22Rv1 (cell line): Measurements from ENCODE around the gene ABHD4.
"Not testable (repeated sequence)": the region's sequence is repeated elsewhere in the genome, so short reads cannot be mapped to it uniquely, and the experiment has no call there.

Experiments used
- H3K27ac ChIP-seq: fragments of 450-650 bp; 2 replicates; pipeline ENCODE4 v1.5.1; 2017
- ZFX ChIP-seq: fragments of 450-650 bp; IDR thresholded peaks from 2 replicates; pipeline ENCODE4 v1.6.1; 2017; ENCODE audit warnings: antibody characterized with exemption, borderline replicate concordance
- TF ChIP-seq, protein P1 (sequence below): fragments of 450-650 bp; IDR thresholded peaks from 2 replicates; pipeline ENCODE4 v1.5.1; 2017; ENCODE audit warnings: mild to moderate bottlenecking

ABHD4 gene

GRCh38 chr14:22553445-22553844 is 44.7 kb upstream of the ABHD4 start:
- H3K27ac ChIP-seq, result no peak overlapping the region
- TF ChIP-seq ZFX, result no peak
- TF ChIP-seq, protein P1, sequence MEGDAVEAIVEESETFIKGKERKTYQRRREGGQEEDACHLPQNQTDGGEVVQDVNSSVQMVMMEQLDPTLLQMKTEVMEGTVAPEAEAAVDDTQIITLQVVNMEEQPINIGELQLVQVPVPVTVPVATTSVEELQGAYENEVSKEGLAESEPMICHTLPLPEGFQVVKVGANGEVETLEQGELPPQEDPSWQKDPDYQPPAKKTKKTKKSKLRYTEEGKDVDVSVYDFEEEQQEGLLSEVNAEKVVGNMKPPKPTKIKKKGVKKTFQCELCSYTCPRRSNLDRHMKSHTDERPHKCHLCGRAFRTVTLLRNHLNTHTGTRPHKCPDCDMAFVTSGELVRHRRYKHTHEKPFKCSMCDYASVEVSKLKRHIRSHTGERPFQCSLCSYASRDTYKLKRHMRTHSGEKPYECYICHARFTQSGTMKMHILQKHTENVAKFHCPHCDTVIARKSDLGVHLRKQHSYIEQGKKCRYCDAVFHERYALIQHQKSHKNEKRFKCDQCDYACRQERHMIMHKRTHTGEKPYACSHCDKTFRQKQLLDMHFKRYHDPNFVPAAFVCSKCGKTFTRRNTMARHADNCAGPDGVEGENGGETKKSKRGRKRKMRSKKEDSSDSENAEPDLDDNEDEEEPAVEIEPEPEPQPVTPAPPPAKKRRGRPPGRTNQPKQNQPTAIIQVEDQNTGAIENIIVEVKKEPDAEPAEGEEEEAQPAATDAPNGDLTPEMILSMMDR, result no peak

GRCh38 chr14:22553861-22554497 is 44.1 kb upstream of the ABHD4 start:
- H3K27ac ChIP-seq, result not testable (repeated sequence)

DNA sequence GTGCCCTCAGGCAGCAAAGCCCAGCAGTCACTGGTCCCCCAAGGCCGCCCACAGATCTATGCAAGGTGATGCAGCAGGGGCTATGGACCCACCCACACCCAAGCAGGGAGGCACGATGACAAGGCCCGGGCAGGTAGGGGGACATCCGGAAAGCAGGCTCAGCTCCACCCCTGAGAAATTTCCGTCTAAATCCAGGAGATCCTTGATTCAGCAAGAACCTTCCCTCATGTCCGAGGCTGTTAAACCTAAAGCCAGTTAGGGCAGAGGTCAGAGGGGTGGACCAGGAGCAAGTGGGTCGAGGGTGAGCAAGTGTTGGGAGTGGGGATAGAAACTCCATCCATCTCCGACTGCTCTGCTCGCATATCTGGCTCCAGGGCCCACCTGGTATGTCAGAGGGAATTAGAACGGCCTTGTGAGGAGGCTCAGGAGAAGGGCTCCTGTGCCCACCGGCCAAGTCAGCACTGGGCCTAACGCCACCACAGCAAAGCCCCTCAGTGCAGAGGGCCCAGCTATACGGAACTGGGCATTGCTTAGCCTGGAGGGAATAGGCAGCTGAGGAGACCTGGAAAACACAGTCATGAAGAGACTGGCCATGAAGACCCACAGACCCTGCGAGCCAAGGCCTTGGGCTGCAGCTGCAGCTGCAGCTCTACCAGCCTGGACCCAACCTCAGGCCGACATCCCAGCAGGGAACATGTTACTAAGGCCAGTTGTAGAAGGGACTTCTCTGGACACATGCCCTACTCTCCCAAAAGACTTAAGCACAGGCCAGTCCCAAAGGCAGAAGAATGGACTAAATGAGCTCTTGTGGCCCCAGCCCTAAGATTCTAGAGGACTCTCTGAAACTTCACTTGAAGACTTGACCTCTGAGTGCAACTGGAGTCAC is 43.4 kb upstream of the ABHD4 start:
- no peak for TF ChIP-seq ZFX
- TF ChIP-seq, protein P1, result no peak
- no peak overlapping the region for H3K27ac ChIP-seq

- H3K27ac ChIP-seq, result no peak overlapping the region
- no peak for TF ChIP-seq ZFX
- TF ChIP-seq, protein P1, result no peak
Measured at GRCh38 chr14:22555384-22556011, 42.6 kb upstream of the ABHD4 start.

GRCh38 chr14:22556021-22556989 is 41.8 kb upstream of the ABHD4 start:
- no peak for TF ChIP-seq ZFX
- no peak overlapping the region for H3K27ac ChIP-seq

- TF ChIP-seq ZFX, result no peak
- TF ChIP-seq, protein P1, result peak; percentile 99
- no peak overlapping the region for H3K27ac ChIP-seq
Measured at GRCh38 chr14:22556990-22557623, 41.0 kb upstream of the ABHD4 start.

DNA sequence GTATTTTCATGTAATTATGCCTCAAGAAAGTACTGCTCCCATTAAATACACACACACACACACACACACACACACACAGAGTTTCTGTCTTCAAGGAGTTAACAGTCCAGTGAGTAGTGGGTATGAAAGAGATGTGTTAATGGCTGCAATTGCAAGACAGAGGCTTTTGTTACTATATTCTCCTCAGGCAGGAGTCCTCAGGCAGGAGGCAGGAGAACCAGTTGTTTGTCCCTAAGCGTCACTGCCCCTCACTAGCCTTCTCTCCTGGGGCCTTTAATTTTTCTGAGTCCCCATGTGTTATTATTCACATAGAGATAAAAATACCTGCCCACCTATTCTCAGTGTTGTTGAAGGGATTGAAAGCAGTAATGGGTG is 40.3 kb upstream of the ABHD4 start:
- H3K27ac ChIP-seq, result no peak overlapping the region
- no peak for TF ChIP-seq ZFX
- TF ChIP-seq, protein P1, result no peak
